Endothelial cell of umbilical vein (primary cell): ENCODE results near the gene FGF22. TPM values are rescaled to one million over a fixed set of nuclear protein-coding genes. Genes with fewer than 3 reads are reported as not detected.
"Not testable (repeated sequence)": the region's sequence is repeated elsewhere in the genome, so short reads cannot be mapped to it uniquely, and the experiment has no call there.

Experiments used
- BruUV-seq: library from RNA; stranded (reverse); fragments of 400-500 nt; replicated peaks from 2 replicates; lab custom pipeline; 2021; lab: Mats Ljungman, UMichigan
- CTCF ChIA-PET: fragments of 300-600, 350-600 bp; sonication (Branson Sonifier 250); formaldehyde crosslinking; loops from one replicate; lab custom pipeline; 2021; ENCODE audit warnings: antibody characterized with exemption, inconsistent platforms; lab: Charles Lee
- POLR2A ChIA-PET: fragments of 300-600, 350-600 bp; sonication (Branson Sonifier 250); formaldehyde crosslinking; loops from one replicate; lab custom pipeline; 2021; ENCODE audit warnings: antibody characterized with exemption, inconsistent platforms; lab: Charles Lee
- DNase-seq: peaks from one replicate; pipeline ENCODE4 v3.0.0-alpha.2; 2011; ENCODE audit warnings: low read depth, low spot score
- FAIRE-seq: peaks from 2 replicates; lab custom pipeline; 2011; peaks lifted over from hg19 to GRCh38; lab: Jason Lieb, UNC
- H2AFZ ChIP-seq: 2 replicates; pipeline ENCODE4 v1.6.0; 2012; ENCODE audit warnings: low read depth, low read length, control low read depth, inconsistent platforms
- H3K27ac ChIP-seq: 2 replicates; pipeline ENCODE4 v1.5.1; 2011; ENCODE audit warnings: low read depth, mild to moderate bottlenecking, control low read depth, low read length, moderate library complexity; ENCODE audit not compliant: insufficient read depth
- H3K27me3 ChIP-seq, 2 experiments: 2 replicates each; pipeline versions ENCODE4 v1.6.0 to v1.6.1; 2011; ENCODE audit warnings: low read length in 2 of 2, mixed read lengths in 1 of 2; ENCODE audit not compliant: control insufficient read depth in 2 of 2, insufficient read depth in 2 of 2
- H3K36me3 ChIP-seq, 2 experiments: 2 replicates in 1 of 2; 3 replicates in 1 of 2; pipeline ENCODE4 v1.5.1; 2011; ENCODE audit warnings: low read length in 2 of 2, mild to moderate bottlenecking in 1 of 2, moderate library complexity in 1 of 2; ENCODE audit not compliant: control insufficient read depth in 2 of 2, insufficient read depth in 2 of 2; ENCODE audit errors: extremely low read depth in 1 of 2
- H3K4me1 ChIP-seq: 3 replicates; pipeline ENCODE4 v1.5.1; 2011; ENCODE audit warnings: mild to moderate bottlenecking, low read length; ENCODE audit not compliant: control insufficient read depth, insufficient read depth; ENCODE audit errors: extremely low read depth
- H3K4me2 ChIP-seq: 2 replicates; pipeline ENCODE4 v1.6.1; 2011; ENCODE audit warnings: low read length, control low read depth, mixed read lengths; ENCODE audit not compliant: insufficient read depth
- H3K4me3 ChIP-seq, 3 experiments: fragments of 200-600 bp in 1 of 3; sonication (generic), shearing (Covaris generic) in 1 of 3; replicated peaks in 1 of 3; 2 replicates each; pipeline ENCODE4 v1.5.1; 2011 to 2016; ENCODE audit warnings: control low read depth in 3 of 3, low read length in 3 of 3, mild to moderate bottlenecking in 2 of 3, inconsistent platforms in 1 of 3, low read depth in 1 of 3, moderate library complexity in 1 of 3; ENCODE audit not compliant: insufficient read depth in 1 of 3
- H3K79me2 ChIP-seq: 2 replicates; pipeline ENCODE4 v1.6.0; 2012; ENCODE audit warnings: low read length, inconsistent platforms; ENCODE audit not compliant: control insufficient read depth, insufficient read depth
- H3K9ac ChIP-seq: replicated peaks from 2 replicates; pipeline ENCODE3; 2011; ENCODE audit warnings: low read length, control low read depth; ENCODE audit not compliant: insufficient read depth; ENCODE audit errors: extremely low read depth
- H3K9me1 ChIP-seq: replicated peaks from 3 replicates; pipeline ENCODE4 v1.6.0; 2011; ENCODE audit warnings: mild to moderate bottlenecking, low read length; ENCODE audit not compliant: control insufficient read depth, insufficient read depth; ENCODE audit errors: extremely low read depth
- H3K9me3 ChIP-seq: replicated peaks from 2 replicates; pipeline ENCODE4 v1.5.1; 2012; ENCODE audit warnings: low read length, inconsistent platforms; ENCODE audit not compliant: control insufficient read depth, insufficient read depth
- H4K20me1 ChIP-seq: replicated peaks from 2 replicates; pipeline ENCODE3; 2011; ENCODE audit warnings: mild to moderate bottlenecking, low read length; ENCODE audit not compliant: control insufficient read depth, insufficient read depth; ENCODE audit errors: extremely low read depth
- EZH2 ChIP-seq: IDR thresholded peaks from 2 replicates; pipeline ENCODE4 v1.6.1; 2012; ENCODE audit warnings: borderline replicate concordance, low read depth, mild to moderate bottlenecking, moderate library complexity, low read length, inconsistent platforms; ENCODE audit not compliant: severe bottlenecking
- FOS ChIP-seq: IDR thresholded peaks from 2 replicates; pipeline ENCODE4 v1.6.1; 2011; ENCODE audit warnings: mild to moderate bottlenecking, low read length, moderate library complexity, borderline replicate concordance; ENCODE audit not compliant: insufficient read depth
- GATA2 ChIP-seq: IDR thresholded peaks from 2 replicates; pipeline ENCODE4 v1.7.0; 2011; ENCODE audit warnings: low read depth, mild to moderate bottlenecking, moderate library complexity, mixed read lengths, low read length; ENCODE audit not compliant: insufficient read length, insufficient read depth
- JUN ChIP-seq: IDR thresholded peaks from 2 replicates; pipeline ENCODE4 v1.6.1; 2011; ENCODE audit warnings: borderline replicate concordance, low read depth; ENCODE audit not compliant: insufficient read length, insufficient read depth
- MYC ChIP-seq: IDR thresholded peaks from one replicate; pipeline ENCODE4 v1.6.1; 2011; ENCODE audit warnings: mild to moderate bottlenecking, low read depth, low read length
- POLR2A ChIP-seq: IDR thresholded peaks from 2 replicates; pipeline ENCODE4 v1.6.1; 2012; ENCODE audit warnings: low read depth, mild to moderate bottlenecking, control low read depth, low read length
- POLR2AphosphoS5 ChIP-seq: IDR thresholded peaks from 2 replicates; pipeline ENCODE4 v1.6.1; 2012; ENCODE audit warnings: low read depth, mild to moderate bottlenecking, control low read depth, low read length, moderate library complexity; ENCODE audit not compliant: insufficient read depth
- dilution Hi-C: fragments of 300-500 bp; cut with MboI; formaldehyde crosslinking; loops from one replicate; pipeline ENCODE4 v1.15.0; 2019; ENCODE audit warnings: low sequenced_read_pairs; ENCODE audit not compliant: extremely low pct_ligation_motif_present
- intact Hi-C: fragments of 100-400 bp; cut with micrococcal nuclease; formaldehyde crosslinking; loops from one replicate; pipeline ENCODE4 v1.10.0; 2022
- polyA plus RNA-seq, 4 experiments: library from polyadenylated mRNA; depleted of rRNA in 3 of 4; stranded (reverse) in 3 of 4; unstranded in 1 of 4; fragments of >200 nt; gene quantifications; 2 replicates each; pipeline versions ENCODE4 v1.2.1 to v1.2.3, GENCODE V29; 2011 to 2012; ENCODE audit warnings: missing spikeins in 1 of 4
- total RNA-seq: library from RNA; stranded (reverse); gene quantifications from 2 replicates; pipeline ENCODE4 v1.2.3, GENCODE V29; 2021
- TF ChIP-seq, protein P1 (sequence below): IDR thresholded peaks from 2 replicates; pipeline ENCODE4 v1.6.1; 2011; ENCODE audit not compliant: insufficient read depth, insufficient read length
- TF ChIP-seq, protein P2 (sequence below), 2 donors: IDR thresholded peaks; 1 replicate in 1 of 2; 2 replicates in 1 of 2; pipeline ENCODE4 v1.5.1; 2011; ENCODE audit warnings: low read length in 2 of 2, mild to moderate bottlenecking in 2 of 2, moderate library complexity in 2 of 2, control low read depth in 1 of 2, inconsistent platforms in 1 of 2, low read depth in 1 of 2; ENCODE audit not compliant: insufficient read depth in 1 of 2; ENCODE audit errors: extremely low read depth in 1 of 2

FGF22 gene
- total and polyA plus RNA-seq, 2 donors (not counting 3 experiments of a cell fraction or from before 2014, with no cell fraction given), result 0.07 TPM; not detected in 1

DNA sequence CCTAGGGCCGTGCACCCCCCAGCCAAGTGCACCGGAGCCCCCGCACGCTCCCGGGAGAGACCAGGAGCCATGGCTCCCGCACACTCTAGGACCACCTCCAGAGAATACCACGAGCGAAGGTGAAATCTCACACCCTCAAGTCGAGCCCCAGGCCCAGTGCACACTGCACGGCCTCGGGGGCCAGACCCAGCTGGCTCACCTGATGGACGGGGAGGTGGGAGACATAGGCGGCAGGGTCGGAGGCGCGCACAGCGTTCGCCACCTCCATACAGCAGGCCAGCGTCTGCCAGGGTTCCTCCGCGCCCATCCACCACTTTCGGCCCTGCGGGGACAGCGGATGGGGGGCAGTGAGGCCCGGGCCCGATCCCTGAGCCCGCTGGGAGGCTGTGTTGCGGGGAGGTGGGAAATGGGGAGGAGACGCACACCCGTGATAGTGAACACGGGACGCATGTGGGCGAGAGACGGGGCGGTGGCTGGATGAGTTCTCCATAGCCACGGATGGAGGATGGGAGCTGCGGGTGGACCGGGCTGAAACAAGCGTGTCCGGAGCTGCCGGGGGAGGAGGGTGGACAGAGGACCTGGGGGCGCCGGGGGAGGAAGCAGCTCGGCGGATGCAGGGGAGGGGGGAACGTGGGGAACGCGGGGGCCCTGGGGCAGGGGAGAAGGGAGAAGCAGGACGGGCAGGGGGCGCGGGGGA is 19.4 kb upstream of the FGF22 start:
- no peaks in the 10 kb centered on the region for H3K27me3 ChIP-seq
- H3K4me2 ChIP-seq, result no peak overlapping the region
- no peaks in the 10 kb centered on the region for H3K9me3 ChIP-seq
- no peak overlapping the region for H2AFZ ChIP-seq
- DNase-seq (no peak), FAIRE-seq (no peak)
- H3K79me2 ChIP-seq, result no peaks in the 10 kb centered on the region
- H3K27ac ChIP-seq, result no peak overlapping the region
- no peaks in the 10 kb centered on the region for H3K4me1 ChIP-seq
- no TSS peak for BruUV-seq
- no peak overlapping the region for H3K9ac ChIP-seq
- ChIA-PET POLR2A (no interaction called here), CTCF (no interaction called here)
- dilution Hi-C loops, result no loop called here
- TF ChIP-seq EZH2 (no peak), FOS (no peak), GATA2 (no peak), JUN (no peak), MYC (no peak), POLR2A (no peak), POLR2AphosphoS5 (no peak)
- TF ChIP-seq, protein P1, sequence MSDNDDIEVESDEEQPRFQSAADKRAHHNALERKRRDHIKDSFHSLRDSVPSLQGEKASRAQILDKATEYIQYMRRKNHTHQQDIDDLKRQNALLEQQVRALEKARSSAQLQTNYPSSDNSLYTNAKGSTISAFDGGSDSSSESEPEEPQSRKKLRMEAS, result no peak
- TF ChIP-seq, protein P2, sequence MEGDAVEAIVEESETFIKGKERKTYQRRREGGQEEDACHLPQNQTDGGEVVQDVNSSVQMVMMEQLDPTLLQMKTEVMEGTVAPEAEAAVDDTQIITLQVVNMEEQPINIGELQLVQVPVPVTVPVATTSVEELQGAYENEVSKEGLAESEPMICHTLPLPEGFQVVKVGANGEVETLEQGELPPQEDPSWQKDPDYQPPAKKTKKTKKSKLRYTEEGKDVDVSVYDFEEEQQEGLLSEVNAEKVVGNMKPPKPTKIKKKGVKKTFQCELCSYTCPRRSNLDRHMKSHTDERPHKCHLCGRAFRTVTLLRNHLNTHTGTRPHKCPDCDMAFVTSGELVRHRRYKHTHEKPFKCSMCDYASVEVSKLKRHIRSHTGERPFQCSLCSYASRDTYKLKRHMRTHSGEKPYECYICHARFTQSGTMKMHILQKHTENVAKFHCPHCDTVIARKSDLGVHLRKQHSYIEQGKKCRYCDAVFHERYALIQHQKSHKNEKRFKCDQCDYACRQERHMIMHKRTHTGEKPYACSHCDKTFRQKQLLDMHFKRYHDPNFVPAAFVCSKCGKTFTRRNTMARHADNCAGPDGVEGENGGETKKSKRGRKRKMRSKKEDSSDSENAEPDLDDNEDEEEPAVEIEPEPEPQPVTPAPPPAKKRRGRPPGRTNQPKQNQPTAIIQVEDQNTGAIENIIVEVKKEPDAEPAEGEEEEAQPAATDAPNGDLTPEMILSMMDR (IDR thresholded peaks at IDR 0.05; ENCODE audit: extremely low read depth in 1 of 2, insufficient read depth in 1 of 2, low read depth in 1 of 2, low read length in 2 of 2), result no peak
- H3K4me3 ChIP-seq, result no peak overlapping the region
- intact Hi-C loops, result no loop called here
- H4K20me1 ChIP-seq, result no peaks in the 10 kb centered on the region
- H3K9me1 ChIP-seq, result no peaks in the 10 kb centered on the region
- H3K36me3 ChIP-seq, result peaks cover 3 to 32% of the 10 kb centered on the region in 2 experiments

DNA sequence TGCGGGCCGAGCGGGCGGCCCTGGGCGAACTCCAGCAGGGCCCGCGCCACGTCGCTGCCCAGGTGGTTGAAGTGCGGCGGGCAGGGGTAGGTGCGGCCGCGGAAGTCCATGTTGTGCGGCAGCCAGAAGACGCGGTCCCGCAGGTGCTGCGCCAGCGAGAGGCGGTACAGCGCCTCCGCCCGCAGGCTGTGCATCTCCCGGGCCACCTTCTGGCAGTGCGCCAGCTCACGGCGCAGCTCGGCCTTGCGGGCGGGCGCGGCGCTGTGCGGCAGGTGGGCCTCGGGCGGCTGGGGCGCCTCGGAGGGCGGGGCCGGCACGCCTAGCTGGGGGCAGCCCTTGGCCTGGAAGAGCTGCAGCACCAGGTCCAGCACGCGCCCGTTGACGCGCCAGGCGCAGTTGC is 18.5 kb upstream of the FGF22 start:
- H3K36me3 ChIP-seq, result peaks cover 3 to 32% of the 10 kb centered on the region in 2 experiments
- H3K79me2 ChIP-seq, H3K27ac ChIP-seq, H4K20me1 ChIP-seq, DNase-seq, POLR2A ChIA-PET, BruUV-seq, CTCF ChIA-PET, H3K4me1 ChIP-seq, H3K9me3 ChIP-seq, H3K4me2 ChIP-seq, H3K9me1 ChIP-seq, H2AFZ ChIP-seq, intact Hi-C loops, H3K27me3 ChIP-seq, H3K4me3 ChIP-seq, H3K9ac ChIP-seq, dilution Hi-C loops, FAIRE-seq: not testable (repeated sequence)
